HEK293 (cell line): ENCODE data around the gene PNRC1.
A peak's percentile ranks its signal among the peaks of the same experiment; 100 is the strongest.

Experiments
- CTCF ChIA-PET: fragments of 350-600 bp; formaldehyde crosslinking; extraction: SDS; loops from one replicate; lab custom pipeline; 2021; ENCODE audit warnings: antibody characterized with exemption; lab: Yijun Ruan, JAX
- POLR2A ChIA-PET: fragments of 300-600 bp; formaldehyde crosslinking; extraction: SDS; loops from one replicate; lab custom pipeline; 2020; ENCODE audit warnings: antibody characterized with exemption, inconsistent platforms; lab: Yijun Ruan, JAX
- H3K27ac ChIP-seq: fragments of 200-500 bp; sonication (Bioruptor generic); 2 replicates; pipeline ENCODE4 v1.5.1; 2014; ENCODE audit warnings: low read depth, low read length, control low read depth, inconsistent platforms; ENCODE audit errors: extremely low read depth
- H3K36me3 ChIP-seq, 2 experiments: fragments of 200-500 bp in 1 of 2; sonication (Bioruptor generic) in 1 of 2; 1 replicate in 1 of 2; 2 replicates in 1 of 2; pipeline ENCODE4 v1.5.1; 2014 to 2017; ENCODE audit warnings: inconsistent platforms in 2 of 2, low read length in 2 of 2; ENCODE audit not compliant: control insufficient read depth in 2 of 2, insufficient read depth in 1 of 2
- H3K4me1 ChIP-seq: fragments of 200-500 bp; sonication (Bioruptor generic); 2 replicates; pipeline ENCODE4 v1.5.1; 2014; ENCODE audit warnings: mild to moderate bottlenecking, low read length, inconsistent platforms; ENCODE audit not compliant: control insufficient read depth, insufficient read depth
- H3K4me3 ChIP-seq: 2 replicates; pipeline ENCODE4 v1.5.1; 2011; ENCODE audit warnings: low read depth, mild to moderate bottlenecking, control low read depth, low read length, moderate library complexity
- H3K9me3 ChIP-seq: fragments of 200-500 bp; sonication (Bioruptor generic); 2 replicates; pipeline ENCODE4 v1.5.1; 2014; ENCODE audit warnings: low read depth, low read length, inconsistent platforms; ENCODE audit not compliant: control insufficient read depth, insufficient read depth
- FEZF1 ChIP-seq: fragments of 450-650 bp; formaldehyde crosslinking; IDR thresholded peaks from 2 replicates; pipeline ENCODE4 v1.5.1; 2016; ENCODE audit warnings: missing biosample characterization, missing genetic modification characterization
- GFI1B ChIP-seq: fragments of 450-650 bp; formaldehyde crosslinking; IDR thresholded peaks from 2 replicates; pipeline ENCODE4 v1.5.1; 2016; ENCODE audit warnings: missing biosample characterization, missing genetic modification characterization
- GLIS1 ChIP-seq: fragments of 450-650 bp; formaldehyde crosslinking; IDR thresholded peaks from 2 replicates; pipeline ENCODE4 v1.5.1; 2016; ENCODE audit warnings: missing biosample characterization, missing genetic modification characterization
- SP7 ChIP-seq: fragments of 450-650 bp; formaldehyde crosslinking; IDR thresholded peaks from 2 replicates; pipeline ENCODE4 v1.5.1; 2016; ENCODE audit warnings: missing biosample characterization, missing genetic modification characterization
- TRIM28 ChIP-seq: IDR thresholded peaks from 2 replicates; pipeline ENCODE4 v1.6.1; 2011; ENCODE audit warnings: low read length, control low read depth, borderline replicate concordance
- ZNF324 ChIP-seq: fragments of 450-650 bp; formaldehyde crosslinking; IDR thresholded peaks from 2 replicates; pipeline ENCODE4 v1.5.1; 2016; ENCODE audit warnings: missing biosample characterization, missing genetic modification characterization
- TF ChIP-seq, protein P1 (sequence below): fragments of 450-650 bp; formaldehyde crosslinking; IDR thresholded peaks from 2 replicates; pipeline ENCODE4 v1.5.1; 2016; ENCODE audit warnings: missing biosample characterization, missing genetic modification characterization
- TF ChIP-seq, protein P2 (sequence below): fragments of 450-650 bp; formaldehyde crosslinking; IDR thresholded peaks from 2 replicates; pipeline ENCODE4 v1.5.1; 2016; ENCODE audit warnings: missing biosample characterization, missing genetic modification characterization
- TF ChIP-seq, protein P3 (sequence below): fragments of 450-650 bp; formaldehyde crosslinking; IDR thresholded peaks from 2 replicates; pipeline ENCODE4 v1.5.1; 2017; ENCODE audit warnings: missing biosample characterization, missing genetic modification characterization

PNRC1 gene

DNA sequence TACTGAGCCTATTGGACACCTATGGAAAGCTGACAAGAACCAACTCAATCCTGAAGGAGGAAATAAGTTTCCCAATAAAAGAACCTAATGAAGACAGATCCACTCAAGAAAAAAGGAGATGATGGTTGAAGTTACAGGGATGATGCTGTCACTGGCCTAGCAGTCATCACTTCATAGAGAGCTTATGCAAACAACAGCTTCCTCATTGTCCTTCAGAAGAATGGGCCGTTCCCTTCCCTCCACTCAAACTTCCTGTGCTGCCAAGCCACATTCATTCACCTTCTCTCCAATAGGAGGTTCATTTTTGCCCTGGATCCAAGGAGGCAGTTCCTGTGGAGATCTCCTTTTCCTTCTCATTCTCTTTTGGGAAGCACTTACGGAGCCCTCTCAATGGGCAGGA is 51.5 kb downstream of the PNRC1 start:
- ChIA-PET POLR2A (no interaction called here), CTCF (interaction anchor here (0.8 to 2.3 kb wide), 5 partner anchors 11 to 240 kb away, joined by 3 to 6 read pairs (median 4); no protein-coding TSS in a partner anchor)
- Histone ChIP-seq H3K4me3 (no peak overlapping the region), H3K9me3 (no peaks in the 10 kb centered on the region), H3K27ac (no peak overlapping the region), H3K36me3 (no peaks in the 10 kb centered on the region), H3K4me1 (no peaks in the 10 kb centered on the region)
- TF ChIP-seq, protein P1, sequence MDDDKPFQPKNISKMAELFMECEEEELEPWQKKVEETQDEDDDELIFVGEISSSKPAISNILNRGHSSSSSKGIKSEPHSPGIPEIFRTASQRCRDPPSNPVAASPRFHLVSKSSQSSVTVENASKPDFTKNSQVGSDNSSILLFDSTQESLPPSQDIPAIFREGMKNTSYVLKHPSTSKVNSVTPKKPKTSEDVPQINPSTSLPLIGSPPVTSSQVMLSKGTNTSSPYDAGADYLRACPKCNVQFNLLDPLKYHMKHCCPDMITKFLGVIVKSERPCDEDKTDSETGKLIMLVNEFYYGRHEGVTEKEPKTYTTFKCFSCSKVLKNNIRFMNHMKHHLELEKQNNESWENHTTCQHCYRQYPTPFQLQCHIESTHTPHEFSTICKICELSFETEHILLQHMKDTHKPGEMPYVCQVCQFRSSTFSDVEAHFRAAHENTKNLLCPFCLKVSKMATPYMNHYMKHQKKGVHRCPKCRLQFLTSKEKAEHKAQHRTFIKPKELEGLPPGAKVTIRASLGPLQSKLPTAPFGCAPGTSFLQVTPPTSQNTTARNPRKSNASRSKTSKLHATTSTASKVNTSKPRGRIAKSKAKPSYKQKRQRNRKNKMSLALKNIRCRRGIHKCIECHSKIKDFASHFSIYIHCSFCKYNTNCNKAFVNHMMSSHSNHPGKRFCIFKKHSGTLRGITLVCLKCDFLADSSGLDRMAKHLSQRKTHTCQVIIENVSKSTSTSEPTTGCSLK (tag by site-specific recombination) = no peak
- TF ChIP-seq, protein P2, sequence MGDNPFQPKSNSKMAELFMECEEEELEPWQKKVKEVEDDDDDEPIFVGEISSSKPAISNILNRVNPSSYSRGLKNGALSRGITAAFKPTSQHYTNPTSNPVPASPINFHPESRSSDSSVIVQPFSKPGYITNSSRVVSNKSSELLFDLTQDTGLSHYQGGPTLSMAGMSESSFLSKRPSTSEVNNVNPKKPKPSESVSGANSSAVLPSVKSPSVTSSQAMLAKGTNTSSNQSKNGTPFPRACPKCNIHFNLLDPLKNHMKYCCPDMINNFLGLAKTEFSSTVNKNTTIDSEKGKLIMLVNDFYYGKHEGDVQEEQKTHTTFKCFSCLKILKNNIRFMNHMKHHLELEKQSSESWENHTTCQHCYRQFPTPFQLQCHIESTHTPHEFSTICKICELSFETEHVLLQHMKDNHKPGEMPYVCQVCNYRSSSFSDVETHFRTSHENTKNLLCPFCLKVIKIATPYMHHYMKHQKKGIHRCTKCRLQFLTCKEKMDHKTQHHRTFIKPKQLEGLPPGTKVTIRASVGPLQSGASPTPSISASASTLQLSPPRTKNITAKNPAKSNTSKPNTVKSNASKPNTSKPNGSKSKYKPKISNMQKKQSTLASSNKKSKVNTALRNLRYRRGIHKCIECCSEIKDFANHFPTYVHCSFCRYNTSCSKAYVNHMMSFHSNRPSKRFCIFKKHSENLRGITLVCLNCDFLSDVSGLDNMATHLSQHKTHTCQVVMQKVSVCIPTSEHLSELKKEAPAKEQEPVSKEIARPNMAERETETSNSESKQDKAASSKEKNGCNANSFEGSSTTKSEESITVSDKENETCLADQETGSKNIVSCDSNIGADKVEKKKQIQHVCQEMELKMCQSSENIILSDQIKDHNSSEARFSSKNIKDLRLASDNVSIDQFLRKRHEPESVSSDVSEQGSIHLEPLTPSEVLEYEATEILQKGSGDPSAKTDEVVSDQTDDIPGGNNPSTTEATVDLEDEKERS (tag by site-specific recombination) = no peak
- TF ChIP-seq, protein P3, sequence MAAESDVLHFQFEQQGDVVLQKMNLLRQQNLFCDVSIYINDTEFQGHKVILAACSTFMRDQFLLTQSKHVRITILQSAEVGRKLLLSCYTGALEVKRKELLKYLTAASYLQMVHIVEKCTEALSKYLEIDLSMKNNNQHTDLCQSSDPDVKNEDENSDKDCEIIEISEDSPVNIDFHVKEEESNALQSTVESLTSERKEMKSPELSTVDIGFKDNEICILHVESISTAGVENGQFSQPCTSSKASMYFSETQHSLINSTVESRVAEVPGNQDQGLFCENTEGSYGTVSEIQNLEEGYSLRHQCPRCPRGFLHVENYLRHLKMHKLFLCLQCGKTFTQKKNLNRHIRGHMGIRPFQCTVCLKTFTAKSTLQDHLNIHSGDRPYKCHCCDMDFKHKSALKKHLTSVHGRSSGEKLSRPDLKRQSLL (tag by site-specific recombination) = no peak
- TF ChIP-seq TRIM28 = no peak

DNA sequence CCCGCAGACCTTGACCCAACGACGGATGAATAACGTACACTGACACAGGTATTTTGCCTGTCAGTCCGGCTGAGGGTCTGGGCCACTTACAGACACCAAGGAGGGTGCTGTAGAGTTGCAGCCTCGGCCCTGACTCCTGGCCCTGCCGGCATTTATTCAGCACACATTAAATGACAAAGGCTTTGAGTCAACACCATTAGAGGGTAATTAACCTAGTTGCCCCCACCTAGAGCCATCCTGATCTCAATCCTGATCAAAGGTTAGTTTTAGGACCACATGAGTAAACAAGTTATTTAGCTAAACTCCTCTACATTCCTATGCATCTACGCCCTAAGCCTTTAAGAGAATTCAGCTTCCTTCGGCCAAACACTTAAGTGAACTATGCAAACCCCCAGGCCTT is 53.4 kb downstream of the PNRC1 start:
- no peak overlapping the region for H3K27ac ChIP-seq
- POLR2A ChIA-PET = interaction anchor here (0.6 to 2.6 kb wide), 2 partner anchors 13 to 17 kb away, joined by 4 to 10 read pairs; partner anchors contain the start of gene PM20D2

DNA sequence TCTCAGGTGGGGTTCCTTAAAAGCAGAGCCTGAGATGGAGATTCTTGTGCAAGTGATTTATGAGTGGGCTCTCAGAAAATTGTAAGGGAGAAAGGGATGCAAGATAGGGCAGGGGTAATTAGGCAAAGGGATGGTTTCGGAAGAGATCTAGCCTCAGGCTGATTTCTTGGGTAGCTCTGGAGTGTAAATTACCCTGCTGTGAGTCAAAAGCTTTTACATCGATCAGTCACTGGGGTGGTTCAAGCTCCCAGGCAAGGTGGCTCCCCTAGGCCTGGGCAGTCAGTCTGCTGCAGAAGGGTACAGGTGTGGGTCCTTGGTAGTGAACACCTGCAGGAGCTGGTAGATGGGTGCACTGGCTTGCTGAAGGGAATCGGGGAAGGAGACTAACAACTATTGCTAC is 54.2 kb downstream of the PNRC1 start:
- Histone ChIP-seq H3K4me1 (peaks cover 19% of the 10 kb centered on the region), H3K4me3 (no peak overlapping the region), H3K27ac (no peak overlapping the region), H3K9me3 (no peaks in the 10 kb centered on the region), H3K36me3 (no peaks in the 10 kb centered on the region)
- POLR2A ChIA-PET = interaction anchor here (0.6 to 2.6 kb wide), 4 partner anchors 13 to 506 kb away, joined by 3 to 10 read pairs (median 4); partner anchors contain the start of genes PM20D2 and PNRC1
- 0 out of 2 replicates have a peak, but pooled peaks have one; percentile 22 for TF ChIP-seq SP7 (tag by site-specific recombination)
- no peak for TF ChIP-seq FEZF1 (tag by site-specific recombination)
- CTCF ChIA-PET = interaction anchor here (0.5 to 1.2 kb wide), 10 partner anchors 9 to 1803 kb away, joined by 3 to 7 read pairs (median 4); no protein-coding TSS in a partner anchor

More for the DNA sequence above, 53.4 kb downstream of the PNRC1 start:
- TF ChIP-seq GLIS1 = no peak
- TF ChIP-seq GFI1B (tag by site-specific recombination) = no peak
- TF ChIP-seq ZNF324 (tag by site-specific recombination) = no peak
- TF ChIP-seq, all 188 proteins: peak for 0
- Histone ChIP-seq H3K4me3 (no peak overlapping the region), H3K36me3 (no peaks in the 10 kb centered on the region), H3K4me1 (peaks cover 12% of the 10 kb centered on the region), H3K9me3 (no peaks in the 10 kb centered on the region)
- CTCF ChIA-PET = interaction anchor here (0.5 to 1.2 kb wide), 4 partner anchors 11 to 238 kb away, joined by 3 to 7 read pairs (median 3); no protein-coding TSS in a partner anchor
